GM18520 (cell line): Measurements from ENCODE around the gene TMEM255A.
"Not testable (repeated sequence)": the region's sequence is repeated elsewhere in the genome, so short reads cannot be mapped to it uniquely, and the experiment has no call there.

Experiments used
- ATAC-seq: cut with Tn5 transposase; IDR thresholded peaks from one replicate; pipeline ENCODE4 v1.9.1; 2021; ENCODE audit not compliant: unreplicated experiment

Gene TMEM255A

DNA sequence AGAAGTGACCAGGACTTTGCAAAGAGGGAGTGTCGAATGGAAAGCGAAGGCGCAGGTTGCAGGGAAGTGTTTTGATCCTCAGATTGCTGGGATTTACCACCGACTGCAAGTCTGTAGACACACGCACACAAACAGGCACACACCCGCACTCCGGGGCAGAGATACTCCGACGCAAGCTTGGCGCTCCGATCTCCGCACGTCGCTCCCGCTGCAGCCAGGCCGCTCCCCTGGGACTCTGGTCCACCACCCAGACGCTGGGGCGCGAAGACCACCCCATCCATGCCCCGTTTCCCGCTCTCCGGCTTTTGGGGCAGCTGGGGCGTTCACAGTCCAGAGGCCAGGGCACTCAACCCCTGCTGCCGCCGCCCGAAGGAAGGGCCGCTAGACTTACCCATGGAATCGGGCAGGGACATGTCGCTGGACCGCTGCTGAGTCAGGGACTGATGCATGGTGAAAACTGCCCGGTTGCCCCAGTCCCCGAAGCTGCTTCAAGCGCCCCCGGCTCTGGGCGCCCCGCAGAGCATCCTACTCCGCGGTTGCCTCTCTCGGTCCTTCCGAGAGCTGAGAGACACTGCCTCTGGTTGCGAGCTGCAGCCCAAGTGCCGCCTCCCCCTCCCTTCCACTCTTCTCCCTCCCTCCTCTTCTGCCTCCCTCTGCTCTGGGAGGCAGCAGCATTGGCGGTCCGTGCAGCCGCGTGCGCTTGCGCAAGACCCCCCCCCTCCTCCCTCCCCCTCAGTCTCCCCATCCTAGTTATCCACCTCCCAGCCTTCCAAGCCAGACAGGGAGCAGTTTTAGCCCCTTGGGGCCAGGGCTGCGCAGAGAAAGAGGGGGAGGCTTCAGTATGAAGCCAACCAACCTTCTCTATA lies at the start of gene TMEM255A:
Gene TMEM255A, minus strand, starts transcription at position 601 of the 866 bp plus-strand sequence. Its CDS starts 152 bp downstream, at position 449.
- no peak for ATAC-seq

DNA sequence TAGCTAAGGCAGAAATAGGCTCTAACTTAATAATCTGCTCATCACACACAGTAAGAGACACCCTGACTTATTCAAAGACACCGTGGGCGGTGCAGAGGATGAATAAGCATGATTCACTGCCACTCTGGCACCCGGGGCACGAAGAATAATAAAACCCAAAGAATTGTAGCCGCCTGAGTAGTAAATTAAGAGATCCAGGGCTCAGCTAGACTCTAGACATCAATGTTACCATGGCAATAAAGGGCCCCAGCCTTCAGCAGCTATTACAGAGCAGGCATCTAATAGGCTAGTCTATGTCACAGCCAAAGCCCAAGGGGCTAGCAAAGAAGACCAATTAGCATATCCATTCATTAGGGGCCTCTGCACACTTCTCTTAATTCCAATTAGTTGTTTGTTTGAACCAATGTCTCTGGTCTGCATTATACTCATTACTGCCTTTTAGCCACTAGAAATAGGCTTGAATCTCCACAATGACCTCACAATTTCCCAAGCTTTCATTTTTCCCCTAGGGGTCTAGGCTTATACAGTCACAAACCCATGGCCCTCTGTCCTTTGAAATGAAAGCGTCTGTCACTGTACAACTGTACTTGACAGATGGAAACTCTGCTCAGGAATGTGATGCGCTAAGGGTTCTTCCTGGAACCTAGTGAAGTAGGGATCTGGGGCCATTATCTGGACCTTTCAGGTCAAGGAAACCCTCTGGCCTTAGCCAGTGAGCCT lies 47.6 kb upstream of the TMEM255A start:
- no peak for ATAC-seq

DNA sequence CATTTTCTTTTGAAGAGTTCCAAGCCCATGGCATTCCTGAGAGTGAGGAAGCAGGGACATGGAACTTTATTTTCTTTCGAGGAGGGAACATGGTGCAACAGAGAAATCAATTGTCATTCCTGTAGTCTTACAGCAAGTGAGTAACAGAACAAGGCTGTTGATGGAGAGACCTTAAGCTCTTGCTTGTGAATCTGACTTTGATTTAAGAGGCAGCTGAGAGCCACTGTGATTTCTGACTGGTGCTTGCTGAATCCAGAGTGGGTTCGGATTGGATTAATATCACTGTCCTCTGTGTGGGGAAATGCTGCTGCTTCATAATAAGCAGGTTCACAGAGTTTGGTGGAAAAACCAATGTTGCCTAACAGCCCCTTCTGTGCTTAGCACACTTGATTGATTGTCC lies 45.9 kb upstream of the TMEM255A start:
- no peak for ATAC-seq

DNA sequence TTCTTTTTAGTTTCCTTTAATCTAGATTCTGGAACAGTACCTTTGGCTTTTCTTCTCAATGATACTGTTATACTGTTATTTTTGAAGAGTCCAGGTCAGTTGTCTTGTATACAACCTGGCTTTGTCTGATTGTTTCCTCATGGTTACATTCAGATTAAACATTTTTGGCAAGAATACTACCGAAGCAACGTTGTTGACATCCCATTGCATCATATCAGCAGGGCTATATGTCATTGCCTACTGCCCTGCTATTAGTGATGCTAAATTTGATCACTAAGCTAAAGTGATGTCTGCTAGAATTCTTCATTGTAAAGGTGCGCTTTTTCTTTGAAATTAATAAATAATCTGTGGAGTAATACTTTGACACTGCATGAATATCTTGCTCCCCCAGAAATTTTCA lies 44.8 kb upstream of the TMEM255A start:
- no peak for ATAC-seq

DNA sequence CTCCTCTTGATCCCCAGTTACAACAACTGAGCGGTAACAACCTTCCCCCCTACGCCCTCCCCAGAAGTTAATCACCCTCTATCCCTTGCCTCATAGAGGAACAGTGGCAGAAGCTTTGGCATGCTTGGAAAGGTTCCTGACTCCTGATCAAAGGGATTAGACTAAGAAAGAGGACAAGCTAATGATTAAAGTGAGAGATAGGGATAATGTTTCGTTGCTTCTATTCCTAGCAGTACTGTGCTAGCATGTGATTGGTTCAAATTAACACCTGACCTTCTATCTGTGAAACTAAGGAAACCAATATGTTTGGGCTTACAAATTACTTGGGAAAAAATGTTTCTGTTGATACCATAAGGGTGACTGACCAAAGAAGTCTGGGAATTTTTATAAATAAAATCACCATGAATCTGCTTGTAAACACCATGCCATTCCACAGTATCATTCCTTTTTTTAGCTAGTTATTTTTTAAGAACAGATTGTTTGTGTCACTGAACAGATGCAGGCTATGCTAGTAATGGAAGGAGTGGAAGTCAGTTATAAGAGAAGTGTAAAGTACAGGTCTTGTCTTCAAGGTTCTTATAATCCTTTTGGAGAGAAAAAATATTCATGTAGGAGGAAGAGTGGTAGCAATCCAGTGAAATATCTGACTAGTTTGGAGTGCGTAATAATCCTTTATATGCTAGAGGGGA lies 39.3 kb upstream of the TMEM255A start:
- ATAC-seq = no peak

DNA sequence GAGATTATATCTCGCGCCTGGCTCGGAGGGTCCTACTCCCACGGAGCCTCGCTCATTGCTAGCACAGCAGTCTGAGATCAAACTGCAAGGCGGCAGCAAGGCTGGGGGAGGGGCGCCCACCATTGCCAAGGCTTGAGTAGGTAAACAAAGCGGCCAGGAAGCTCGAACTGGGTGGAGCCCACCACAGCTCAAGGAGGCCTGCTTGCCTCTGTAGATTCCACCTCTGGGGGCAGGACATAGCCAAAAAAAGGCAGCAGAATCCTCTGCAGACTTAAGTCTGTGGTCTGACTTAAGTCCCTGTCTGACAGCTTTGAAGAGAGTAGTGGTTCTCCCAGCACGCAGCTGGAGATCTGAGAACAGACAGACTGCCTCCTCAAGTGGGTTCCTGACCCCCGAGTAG lies 33.3 kb upstream of the TMEM255A start:
- ATAC-seq = not testable (repeated sequence)

DNA sequence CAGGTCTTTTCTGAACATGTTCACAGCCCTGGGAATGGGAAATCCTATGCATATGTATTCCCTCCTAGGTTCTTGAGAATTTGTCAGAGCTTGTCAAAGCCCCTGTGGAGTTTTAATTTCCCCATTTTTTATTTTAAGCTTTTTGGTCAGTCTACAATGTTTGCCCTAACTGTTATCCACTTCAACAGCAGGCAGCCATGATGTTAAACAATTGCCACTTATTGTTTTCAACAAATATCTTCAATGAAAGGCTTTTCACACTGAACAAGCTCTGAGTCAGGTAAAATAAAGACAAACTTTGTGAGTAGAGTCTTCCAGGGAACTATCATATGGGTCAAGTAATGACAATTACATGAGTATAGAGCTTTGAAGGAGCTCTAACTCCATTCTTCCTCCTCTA lies 25.6 kb upstream of the TMEM255A start:
- ATAC-seq = no peak

DNA sequence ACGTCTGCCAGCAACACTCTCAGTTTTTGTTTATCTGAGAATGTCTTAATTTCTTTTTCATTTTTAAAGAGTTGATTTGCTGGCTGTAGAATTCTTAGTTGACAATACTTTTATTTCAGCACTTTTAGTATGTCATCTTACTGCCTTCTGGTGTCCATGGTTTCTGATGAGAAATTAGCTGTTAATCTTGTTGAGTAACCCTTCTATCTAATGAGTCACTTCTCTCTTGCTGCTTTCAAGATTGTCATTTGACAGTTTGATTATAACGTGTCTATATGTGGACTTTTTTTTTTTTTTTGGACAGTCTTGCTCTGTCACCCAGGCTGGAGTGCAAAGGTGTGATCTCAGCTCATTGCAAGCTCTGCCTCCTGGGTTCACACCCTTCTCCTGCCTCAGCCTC lies 24.0 kb upstream of the TMEM255A start:
- no peak for ATAC-seq

DNA sequence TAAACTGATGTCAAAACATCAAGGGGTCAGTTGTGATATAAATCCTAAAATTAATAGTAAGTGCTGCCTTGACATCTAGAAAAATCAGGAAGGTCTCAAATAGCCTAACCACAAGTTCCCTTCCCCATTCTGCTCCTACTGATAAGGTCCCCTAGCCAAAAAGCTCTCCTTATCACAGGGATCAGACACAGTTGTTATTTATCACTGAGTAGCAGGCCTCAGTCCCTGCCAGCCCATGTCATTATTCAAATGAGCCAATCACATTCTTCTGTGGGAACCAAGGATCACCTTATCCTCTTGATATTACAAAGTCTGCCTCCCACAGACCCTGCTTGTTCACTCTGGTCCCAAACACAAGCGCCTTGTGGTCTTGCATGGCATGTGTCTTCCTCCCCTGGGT lies 23.3 kb upstream of the TMEM255A start:
- ATAC-seq = no peak

DNA sequence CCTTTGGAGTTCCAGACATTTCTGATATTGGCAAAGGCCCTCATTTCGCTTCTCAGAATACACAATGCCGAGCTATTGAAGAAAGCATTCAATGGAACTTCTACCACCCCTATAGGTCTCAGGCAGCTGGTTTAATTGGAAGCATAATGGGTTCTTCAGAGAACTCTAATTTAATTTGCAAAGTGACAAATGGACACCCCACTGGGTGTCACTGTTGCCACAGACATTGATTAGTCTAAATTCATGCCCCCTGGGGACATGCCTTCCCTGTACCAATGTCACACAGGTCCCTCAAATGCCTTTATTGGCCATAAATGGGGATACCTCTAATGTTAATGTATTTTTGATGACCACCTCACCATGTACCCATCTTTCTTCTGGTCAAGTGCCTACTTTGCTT lies 22.9 kb upstream of the TMEM255A start:
- ATAC-seq = no peak

DNA sequence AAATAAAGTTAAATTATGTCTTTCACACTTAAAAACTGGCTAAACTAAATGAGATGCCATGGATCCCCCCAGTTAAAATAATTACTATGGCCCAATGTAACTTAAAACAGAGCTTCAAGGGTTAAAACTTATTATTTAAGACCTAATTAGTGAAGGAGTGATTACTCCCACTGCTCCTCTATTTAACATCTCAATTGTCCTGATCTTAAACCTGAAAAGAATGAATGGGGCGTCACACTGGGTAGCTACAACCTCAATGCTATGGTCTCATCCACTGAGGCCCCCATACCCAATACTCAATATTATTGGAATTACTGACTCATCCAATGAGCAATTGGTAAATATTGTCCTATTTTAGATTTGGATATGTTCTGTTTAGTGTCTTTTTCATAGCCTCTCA lies 21.1 kb upstream of the TMEM255A start:
- no peak for ATAC-seq

DNA sequence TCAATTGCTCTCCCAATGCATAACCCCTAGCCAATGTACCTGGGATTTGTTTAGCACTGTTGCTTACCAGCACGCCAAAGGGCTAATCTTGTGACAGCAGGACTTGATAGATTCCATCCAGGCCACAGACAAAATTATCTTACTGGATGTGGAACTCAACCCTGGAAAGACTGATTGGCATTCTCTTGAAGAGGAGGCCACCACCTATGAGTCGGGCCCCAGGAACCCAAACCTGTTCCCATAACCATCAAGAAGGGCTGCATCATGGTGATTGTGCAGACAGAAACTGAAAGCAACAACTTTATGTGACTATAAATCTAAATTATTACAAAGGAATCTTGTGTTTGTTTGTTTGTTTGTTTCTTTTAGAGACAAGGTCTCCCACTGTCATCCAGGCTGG lies 19.9 kb upstream of the TMEM255A start:
- ATAC-seq = no peak

DNA sequence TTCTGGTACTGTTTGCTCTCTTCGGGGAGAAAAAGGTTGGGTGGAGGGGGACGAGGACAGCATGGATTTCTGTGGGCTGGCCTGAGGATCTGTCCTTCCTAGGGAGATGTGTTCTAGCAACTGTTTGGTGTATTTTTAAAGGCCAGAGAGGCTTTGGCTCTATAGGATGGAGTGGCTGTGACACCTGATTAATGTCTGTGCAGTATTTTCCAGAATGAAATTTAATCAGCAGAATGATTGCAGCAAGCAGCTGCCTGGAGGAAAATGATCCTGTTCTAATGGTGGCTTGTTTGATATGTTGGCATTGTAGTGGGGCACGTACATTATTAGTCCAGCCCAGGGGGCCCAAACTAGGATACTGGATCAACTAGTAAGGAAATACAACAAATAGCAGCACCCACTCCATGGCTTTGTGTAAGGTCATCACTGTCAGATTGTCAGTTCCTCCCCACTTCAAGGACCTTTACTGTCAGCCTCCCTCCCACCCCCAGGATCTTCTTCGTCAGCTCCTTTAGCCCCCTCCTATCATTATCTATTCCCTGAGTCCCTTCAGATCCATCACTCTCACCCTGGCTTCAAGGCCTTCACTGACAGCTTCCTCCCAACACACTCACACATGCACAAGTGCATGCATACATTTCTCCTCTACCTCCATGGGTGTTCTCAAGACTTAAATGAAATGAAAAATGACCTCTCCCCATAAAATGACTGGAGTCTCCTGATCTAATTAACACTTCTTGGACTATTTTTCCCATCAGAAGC lies 10.4 kb upstream of the TMEM255A start:
- no peak for ATAC-seq

DNA sequence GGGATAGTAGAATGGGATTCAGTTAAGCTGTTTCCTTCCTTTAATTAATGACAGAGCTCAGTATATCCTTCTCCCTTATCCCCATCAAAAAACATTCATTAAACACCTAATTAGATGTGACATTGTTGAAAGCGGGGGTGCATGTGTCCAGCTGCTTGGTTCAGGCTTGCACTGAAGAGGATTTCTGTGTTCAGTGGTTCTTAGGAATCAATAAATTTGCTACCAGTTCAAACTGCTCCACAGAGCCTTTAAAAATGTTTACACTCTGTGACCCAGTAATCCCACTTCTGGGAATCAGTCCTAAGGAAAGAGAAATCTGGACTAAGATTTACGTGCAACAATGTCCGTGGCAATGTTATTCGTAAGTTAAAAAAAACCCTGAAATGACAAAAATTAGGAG lies 7.2 kb upstream of the TMEM255A start:
- ATAC-seq = no peak

DNA sequence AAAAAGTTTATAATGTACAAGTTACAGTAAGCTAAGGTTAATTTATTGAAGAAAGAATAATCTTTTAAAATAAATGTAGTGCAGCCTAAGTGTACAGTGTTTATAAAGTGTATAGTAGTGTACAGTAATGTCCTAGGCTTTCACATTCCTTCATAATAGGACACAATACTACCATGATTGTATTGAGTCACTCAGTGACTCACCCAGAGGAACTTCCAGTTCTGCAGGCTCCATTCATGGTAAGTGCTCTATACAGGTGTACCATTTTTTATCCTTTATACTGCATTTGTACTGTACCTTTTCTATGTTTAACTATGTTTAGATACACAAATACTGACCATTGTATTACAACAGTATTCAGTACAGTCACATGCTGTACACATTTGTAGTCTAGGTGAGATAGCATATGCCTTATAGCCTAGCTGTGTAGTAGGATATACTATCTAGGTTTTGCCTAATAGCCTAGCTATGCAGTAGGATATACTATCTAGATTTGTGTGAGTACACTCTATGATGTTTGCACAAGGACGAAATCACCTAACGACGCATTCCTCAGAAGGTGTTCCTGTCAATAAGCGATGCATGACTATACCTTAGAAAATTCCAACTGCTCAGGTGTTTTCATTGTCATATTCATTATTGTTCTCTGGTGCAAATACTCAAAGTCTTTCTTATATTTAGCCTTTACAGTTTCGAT lies 5.5 kb upstream of the TMEM255A start:
- no peak for ATAC-seq

DNA sequence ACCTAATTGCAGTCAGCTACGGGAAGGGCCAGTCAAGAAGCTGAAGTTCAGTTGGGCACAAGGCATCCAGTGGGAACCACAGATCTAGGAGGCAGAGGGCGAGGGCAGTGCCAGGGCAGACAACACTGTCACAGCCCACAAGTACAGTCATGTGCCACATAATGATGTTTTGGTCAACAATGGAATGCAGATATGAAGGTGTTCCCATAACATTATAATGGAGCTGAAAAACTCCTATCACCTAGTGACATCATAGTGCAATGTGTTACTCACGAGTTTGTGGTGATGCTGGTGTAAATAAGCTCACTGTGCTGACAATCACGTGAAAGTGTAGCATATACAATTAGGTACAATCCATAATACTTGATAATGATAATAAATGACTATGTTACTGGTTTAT lies 4.5 kb upstream of the TMEM255A start:
- no peak for ATAC-seq

DNA sequence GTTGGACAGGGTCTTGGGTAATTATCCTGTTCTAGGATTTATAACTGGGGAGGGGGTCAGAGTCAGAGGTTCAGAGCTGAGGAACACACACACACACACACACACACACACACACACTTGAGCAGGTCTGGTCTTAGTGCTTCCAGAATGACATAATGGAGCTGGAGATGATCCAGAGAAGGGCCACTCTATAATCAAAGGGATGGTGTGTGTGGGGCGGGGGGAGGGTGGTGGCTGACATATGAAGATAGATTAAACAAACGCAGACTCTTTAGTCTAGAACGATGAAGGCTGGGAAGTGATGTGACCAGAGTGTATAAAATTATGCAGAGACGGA lies 434 bp upstream of the TMEM255A start:
- no peak for ATAC-seq

DNA sequence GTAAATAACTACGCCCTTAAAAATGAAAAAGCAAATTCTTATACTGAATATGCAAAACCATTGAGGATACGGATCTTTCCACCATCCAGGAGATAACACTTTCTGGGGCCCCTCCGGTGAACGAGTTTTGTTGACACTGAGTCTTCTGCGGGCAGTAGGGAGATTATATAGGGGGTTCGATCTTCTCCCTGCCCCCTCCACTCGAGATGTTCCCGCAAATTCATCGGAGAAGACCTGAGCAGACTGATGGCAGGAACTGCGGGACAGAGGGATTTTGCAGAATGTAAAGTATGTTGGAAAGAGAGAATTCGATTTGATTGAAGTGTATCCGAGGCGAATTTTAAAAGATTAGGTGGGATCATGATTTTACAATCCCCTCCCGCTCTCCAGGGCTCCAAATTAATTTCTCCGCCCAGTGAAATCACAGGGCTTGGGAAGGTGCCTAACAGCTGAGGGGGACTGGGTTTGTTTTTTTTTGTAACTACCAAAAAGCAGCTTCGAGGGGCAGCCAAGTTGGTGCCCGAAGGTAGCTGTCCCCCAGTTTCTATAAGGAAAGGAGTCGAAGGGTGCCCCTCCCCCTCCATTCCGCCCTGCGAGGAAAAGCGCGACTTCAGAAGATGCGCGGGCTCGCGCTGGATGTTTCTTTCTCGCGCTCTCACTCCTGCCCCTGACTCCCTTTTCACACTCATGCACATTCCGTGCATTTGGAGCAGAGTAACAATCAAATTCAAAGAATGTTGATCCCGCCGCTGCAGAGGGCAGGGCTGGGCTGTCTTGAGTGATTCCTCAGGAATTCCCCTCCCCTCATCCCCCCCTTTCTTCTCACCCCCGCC lies 1.2 kb downstream of the TMEM255A start:
- no peak for ATAC-seq

DNA sequence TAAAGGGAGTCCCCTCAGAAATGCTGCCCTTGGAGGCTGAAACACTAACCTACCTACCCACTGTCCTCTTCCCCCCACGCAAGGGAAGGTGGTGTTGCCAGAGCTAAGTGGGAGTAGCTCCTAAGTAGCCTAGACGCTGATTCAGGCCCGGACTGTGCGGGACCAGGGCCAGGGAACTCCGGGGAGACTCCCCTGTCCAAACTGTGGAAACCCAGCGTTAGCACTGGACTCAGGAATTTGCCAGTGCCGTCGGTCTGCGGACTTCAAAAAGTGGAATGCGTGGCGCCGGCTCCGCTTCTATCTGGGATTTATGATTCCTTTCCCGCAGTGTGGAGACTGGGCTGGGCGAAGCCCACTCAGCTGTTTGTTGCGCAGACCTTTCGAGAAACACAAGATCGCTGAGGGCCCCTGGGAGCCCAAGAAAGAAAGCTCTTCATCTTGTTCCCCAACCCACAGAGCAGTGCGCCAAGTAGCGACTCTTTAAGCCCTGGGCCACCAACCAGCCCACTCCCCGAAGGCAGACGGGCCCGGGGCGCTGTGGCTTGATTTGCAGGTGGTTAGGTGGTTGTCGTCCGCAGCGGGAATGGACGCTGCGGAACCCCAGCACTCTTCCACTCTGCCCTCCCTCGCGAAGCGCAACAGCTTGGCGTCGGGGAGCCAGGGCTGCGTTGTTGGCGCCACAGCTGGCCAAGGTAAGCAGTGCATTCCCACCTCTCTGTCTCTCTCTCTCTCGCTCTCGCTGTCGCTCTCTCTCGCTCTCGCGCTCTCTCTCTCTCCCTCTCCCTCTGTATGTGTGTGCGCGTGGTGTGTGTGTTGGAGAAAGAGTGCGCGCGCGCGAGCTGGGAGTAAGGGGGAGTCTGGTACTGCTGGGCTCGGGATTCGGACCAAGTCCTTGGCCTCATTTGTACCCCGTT lies 2.0 kb downstream of the TMEM255A start:
- ATAC-seq = peak; percentile 91
